K562 treated with DMSO at 1 percent for 48 hours (cell line): Measurements from ENCODE around the gene OR10A6. TPM values are rescaled to one million over a fixed set of nuclear protein-coding genes. Genes with fewer than 3 reads are reported as not detected.

Experiments
- total RNA-seq: library from RNA; unstranded; fragments of 300-600 nt; gene quantifications from 2 replicates; pipeline ENCODE4 v1.2.3, GENCODE V29; 2022; ENCODE audit warnings: low replicate concordance; ENCODE audit errors: extremely low read depth

Gene OR10A6
- total RNA-seq = not detected in 2 replicates

GRCh38 chr11:7931168-7931567 is at the start of gene OR10A6:
Gene OR10A6, minus strand, starts transcription at chr11:7931268. Its CDS starts 2,606 bp downstream, at chr11:7928662.

GRCh38 chr11:7965386-7965785 is 34.3 kb upstream of the OR10A6 start, which contains the start of gene NLRP10:
Gene NLRP10, minus strand, starts transcription at chr11:7965447. Its CDS starts 1,952 bp downstream, at chr11:7963495.

GRCh38 chr11:7941608-7942007 is 10.5 kb upstream of the OR10A6 start, which contains the start of gene OR10A3:
Gene OR10A3, minus strand, starts transcription at chr11:7941708. Its CDS starts 2,188 bp downstream, at chr11:7939520.

Other genes starting within 250 kb of the OR10A6 start
- gene OVCH2, start 224.8 kb downstream of the OR10A6 start, total RNA-seq = not detected in 2 replicates
- not detected in 2 replicates for gene OR5P2, start 134.3 kb downstream of the OR10A6 start, total RNA-seq
- gene OR5P3, start 100.4 kb downstream of the OR10A6 start, total RNA-seq = not detected in 2 replicates
- not detected in 2 replicates for gene OR10A3, start 10.4 kb upstream of the OR10A6 start, total RNA-seq
- gene NLRP10, start 34.2 kb upstream of the OR10A6 start, total RNA-seq = not detected in 2 replicates
- 734 TPM in 1 of 2 replicates, not detected in the other for gene EIF3F, start 56.1 kb upstream of the OR10A6 start, total RNA-seq
- not detected in 2 replicates for gene TUB, start 149.9 kb upstream of the OR10A6 start, total RNA-seq
- not detected in 2 replicates for gene RIC3, start 237.8 kb upstream of the OR10A6 start, total RNA-seq